K562 (cell line): Measurements from ENCODE around the gene IL21. TPM values are rescaled to one million over a fixed set of nuclear protein-coding genes. Genes with fewer than 3 reads are reported as not detected.

Source experiments
- ATAC-seq: fragments of 200-7000 bp; cut with Tn5 transposase; 3 replicates; pipeline ENCODE4 v1.9.1; 2020; ENCODE audit warnings: moderate library complexity
- BruUV-seq: library from RNA; stranded (reverse); fragments of 400-500 nt; replicated peaks from 2 replicates; lab custom pipeline; 2021; lab: Mats Ljungman, UMichigan
- CTCF ChIA-PET: fragments of 300-600 bp; formaldehyde crosslinking; extraction: SDS; loops from one replicate; lab custom pipeline; 2021; ENCODE audit warnings: low intra/inter-chr PET ratio; lab: Yijun Ruan, JAX
- POLR2A ChIA-PET: fragments of 300-600, 350-650 bp; sonication (Branson Sonifier 250); formaldehyde crosslinking; extraction: SDS; loops from one replicate; lab custom pipeline; 2021; ENCODE audit warnings: antibody characterized with exemption, inconsistent platforms; lab: Yijun Ruan, JAX
- DNase-seq, 4 experiments: peaks; one replicate each; pipeline versions ENCODE4 v3.0.0 to v3.0.0-alpha.2; 2011 to 2018; ENCODE audit warnings: low spot score in 3 of 4, mixed read lengths in 3 of 4; ENCODE audit errors: extremely low read depth in 1 of 4
- FAIRE-seq: peaks from 2 replicates; lab custom pipeline; 2011; peaks lifted over from hg19 to GRCh38; lab: Jason Lieb, UNC
- H2AFZ ChIP-seq: 2 replicates; pipeline ENCODE4 v1.6.0; 2011; ENCODE audit warnings: low read depth, low read length, control low read depth, inconsistent platforms
- H3K27ac ChIP-seq: fragments of 200-600 bp; 3 replicates; pipeline ENCODE4 v1.8.0; 2011; ENCODE audit warnings: low read depth, mild to moderate bottlenecking, control low read depth, inconsistent platforms, low read length, moderate library complexity, mixed read lengths; ENCODE audit errors: extremely low read depth
- H3K27me3 ChIP-seq, 2 experiments: fragments of 300-600 bp in 1 of 2; 2 replicates in 1 of 2; 3 replicates in 1 of 2; pipeline versions ENCODE4 v1.6.0 to v1.8.0; 2011; ENCODE audit warnings: inconsistent platforms in 2 of 2, low read length in 2 of 2, mild to moderate bottlenecking in 1 of 2, mixed read lengths in 1 of 2, moderate library complexity in 1 of 2; ENCODE audit not compliant: control insufficient read depth in 2 of 2, insufficient read depth in 2 of 2
- H3K36me3 ChIP-seq: fragments of 300-600 bp; 3 replicates; pipeline ENCODE4 v1.8.0; 2011; ENCODE audit warnings: mild to moderate bottlenecking, low read length, inconsistent platforms; ENCODE audit not compliant: control insufficient read depth, insufficient read depth
- H3K4me1 ChIP-seq, 2 experiments: fragments of 200-600 bp in 1 of 2; replicated peaks in 1 of 2; 2 replicates in 1 of 2; 3 replicates in 1 of 2; pipeline versions ENCODE4 v1.5.1 to v1.8.0; 2011; ENCODE audit warnings: inconsistent platforms in 2 of 2, low read length in 2 of 2, mild to moderate bottlenecking in 1 of 2, mixed read lengths in 1 of 2, moderate library complexity in 1 of 2; ENCODE audit not compliant: control insufficient read depth in 2 of 2, insufficient read depth in 2 of 2
- H3K4me2 ChIP-seq: 2 replicates; pipeline ENCODE4 v1.6.1; 2011; ENCODE audit warnings: low read length, control low read depth, inconsistent platforms, mixed read lengths; ENCODE audit not compliant: insufficient read depth
- H3K4me3 ChIP-seq: fragments of 200-600 bp; sonication (generic), shearing (Covaris generic); 2 replicates; pipeline ENCODE4 v1.5.1; 2016; ENCODE audit warnings: control low read depth, inconsistent platforms
- H3K79me2 ChIP-seq: fragments of 200-600 bp; 3 replicates; pipeline ENCODE4 v1.8.0; 2011; ENCODE audit warnings: low read length, inconsistent platforms; ENCODE audit not compliant: control insufficient read depth, insufficient read depth
- H3K9ac ChIP-seq, 2 experiments: 2 replicates each; pipeline versions ENCODE4 v1.6.0 to v1.6.1; 2011; ENCODE audit warnings: low read depth in 2 of 2, low read length in 2 of 2, control low read depth in 1 of 2, inconsistent platforms in 1 of 2, mild to moderate bottlenecking in 1 of 2, mixed read lengths in 1 of 2; ENCODE audit not compliant: insufficient read depth in 1 of 2
- H3K9me1 ChIP-seq: one replicate; pipeline ENCODE4 v1.6.0; 2011; ENCODE audit warnings: inconsistent platforms, mild to moderate bottlenecking, low read length, moderate library complexity; ENCODE audit not compliant: control insufficient read depth, insufficient read depth
- H3K9me3 ChIP-seq: replicated peaks from 2 replicates; pipeline ENCODE4 v1.5.1; 2011; ENCODE audit warnings: low read depth, low read length, inconsistent platforms; ENCODE audit not compliant: control insufficient read depth, insufficient read depth
- H4K20me1 ChIP-seq: replicated peaks from 2 replicates; pipeline ENCODE4 v1.6.1; 2011; ENCODE audit warnings: low read length, inconsistent platforms, mixed read lengths; ENCODE audit not compliant: control insufficient read depth, insufficient read depth
- C11orf30 ChIP-seq: fragments of 450-650 bp; IDR thresholded peaks from 2 replicates; pipeline ENCODE4 v1.6.1; 2016; ENCODE audit warnings: low read depth, mild to moderate bottlenecking
- CEBPG ChIP-seq, 3 experiments: fragments of 200-800 bp in 1 of 3; sonication (Bioruptor generic) in 1 of 3; sonication (generic) in 1 of 3; formaldehyde crosslinking in 1 of 3; IDR thresholded peaks in 2 of 3; conservative IDR thresholded peaks in 1 of 3; 2 replicates each; pipeline versions ENCODE4 v1.6.1 to v1.8.0; 2016 to 2022; ENCODE audit warnings: missing compliant biosample characterization in 2 of 3, missing genetic modification characterization in 2 of 3, mild to moderate bottlenecking in 1 of 3, missing genetic modification reagents in 1 of 3
- ELF2 ChIP-seq: fragments of 250-450 bp; sonication (Bioruptor Pico); IDR thresholded peaks from 2 replicates; pipeline ENCODE4 v1.5.0; 2021; ENCODE audit warnings: mild to moderate bottlenecking
- L3MBTL2 ChIP-seq: fragments of 450-650 bp; IDR thresholded peaks from 2 replicates; pipeline ENCODE4 v1.6.1; 2016; ENCODE audit warnings: mild to moderate bottlenecking, moderate library complexity
- MAFG ChIP-seq: fragments of 450-650 bp; conservative IDR thresholded peaks from 2 replicates; pipeline ENCODE4 v1.6.1; 2016; ENCODE audit warnings: missing genetic modification characterization, missing compliant biosample characterization
- NRF1 ChIP-seq, 2 experiments: fragments of 450-650 bp; IDR thresholded peaks in 1 of 2; conservative IDR thresholded peaks in 1 of 2; 2 replicates each; pipeline ENCODE4 v1.6.1; 2014; ENCODE audit warnings: mild to moderate bottlenecking in 2 of 2
- YBX1 ChIP-seq: fragments of 450-650 bp; IDR thresholded peaks from 2 replicates; pipeline ENCODE4 v1.7.1; 2016; ENCODE audit warnings: mild to moderate bottlenecking
- ZNF212 ChIP-seq: fragments of 450-650 bp; formaldehyde crosslinking; IDR thresholded peaks from 2 replicates; pipeline ENCODE4 v1.4.0; 2020; ENCODE audit warnings: mild to moderate bottlenecking
- WGBS: fragments of 100-300 bp; shearing (Covaris generic); methylation state at CpG from one replicate; pipeline ENCODE4 v1.1.6; 2016; ENCODE audit warnings: low coverage, mixed read lengths; ENCODE audit not compliant: insufficient coverage; ENCODE audit errors: missing lambda C conversion rate; 5-methylcytosine and 5-hydroxymethylcytosine counted together
- in situ Hi-C: fragments of 300-500 bp; cut with MboI; formaldehyde crosslinking; loops from 4 replicates; pipeline ENCODE4 v1.15.0; 2018; ENCODE audit warnings: inconsistent platforms, mixed read lengths
- intact Hi-C: fragments of 100-400 bp; cut with micrococcal nuclease; formaldehyde crosslinking; loops from 2 replicates; pipeline ENCODE4 v1.14.2; 2022
- polyA plus RNA-seq, 8 experiments: library from polyadenylated mRNA; depleted of rRNA in 4 of 8; stranded (reverse) in 5 of 8; unstranded in 3 of 8; fragments of >200 nt; fragmentation: Nextera tagmentation in 2 of 8; fragmentation: Illumina TruSeq in 1 of 8; extraction: Ambion mirVana in 2 of 8; extraction: Trizol in 1 of 8; gene quantifications; 2 replicates each; pipeline versions ENCODE4 v1.2.1 to v1.2.3, GENCODE V29; 2011 to 2014; ENCODE audit warnings: inconsistent platforms in 1 of 8, missing spikeins in 1 of 8
- total RNA-seq, 7 experiments: library from RNA; depleted of rRNA in 6 of 7; stranded (reverse); fragments of >200 nt in 6 of 7; fragmentation: Illumina TruSeq in 2 of 7; extraction: Trizol in 2 of 7; gene quantifications; 2 replicates each; pipeline versions ENCODE4 v1.2.1 to v1.2.3, GENCODE V29; 2011 to 2021; ENCODE audit warnings: low replicate concordance in 1 of 7

The IL21 gene
- total and polyA plus RNA-seq, 9 of the 15 experiments (the other 6 are each of a cell fraction or from before 2014, with no cell fraction given) = not detected

DNA sequence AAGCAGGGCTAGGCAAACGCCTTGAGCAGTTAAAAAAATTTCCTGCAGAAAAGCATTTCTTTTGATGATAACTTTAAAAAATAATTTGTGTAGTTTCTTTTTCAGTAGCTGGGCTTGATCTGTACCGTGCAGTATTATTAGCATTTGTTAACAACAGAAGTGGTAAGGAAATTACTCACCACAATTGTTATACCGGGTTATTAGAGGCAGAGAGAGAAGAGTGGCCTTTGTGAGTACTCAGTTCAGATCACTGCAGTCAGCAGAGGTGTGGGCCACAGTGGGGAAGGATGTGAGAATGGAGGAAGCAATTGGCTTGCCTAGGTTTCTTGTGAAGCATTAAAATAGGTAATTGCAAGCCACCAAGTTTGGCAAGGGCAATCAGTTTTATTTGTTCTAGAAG is 14.3 kb upstream of the IL21 start:
- H3K9ac ChIP-seq = no peak overlapping the region
- BruUV-seq = no TSS peak
- intact Hi-C loops (no loop called here), in situ Hi-C loops (no loop called here)
- H3K36me3 ChIP-seq = no peaks in the 10 kb centered on the region
- no peak overlapping the region for H3K4me3 ChIP-seq
- no peak overlapping the region for H3K4me2 ChIP-seq
- H4K20me1 ChIP-seq = no peaks in the 10 kb centered on the region
- ATAC-seq (no peak), FAIRE-seq (no peak), DNase-seq (no peak)
- peak overlapping the region; percentile 2; the same call in 1 of the 2 replicates for H2AFZ ChIP-seq
- no peaks in the 10 kb centered on the region for H3K9me3 ChIP-seq
- no peak for TF ChIP-seq NRF1 (conservative IDR thresholded peaks at IDR 0.05 in 1 of 2, IDR thresholded peaks at IDR 0.05 in 1 of 2)
- no peak for TF ChIP-seq ELF2 (CRISPR knock-in tag)
- TF ChIP-seq ZNF212 (CRISPR knock-in tag) = no peak
- no peaks in the 10 kb centered on the region; a peak in 1 of 5 replicates for H3K4me1 ChIP-seq
- H3K79me2 ChIP-seq = no peaks in the 10 kb centered on the region
- WGBS = 3% methylated on average over 3 of the region's 3 CpGs
- POLR2A ChIA-PET = no interaction called here
- H3K27ac ChIP-seq = no peak overlapping the region
- H3K9me1 ChIP-seq = no peaks in the 10 kb centered on the region
- no peaks in the 10 kb centered on the region; a peak in 1 of 5 replicates for H3K27me3 ChIP-seq
- CTCF ChIA-PET = no interaction called here

GRCh38 chr4:122633211-122633610 is 12.3 kb upstream of the IL21 start:
- Histone ChIP-seq H3K4me2 (no peak overlapping the region), H3K9ac (no peak overlapping the region), H2AFZ (no peak overlapping the region), H3K36me3 (no peaks in the 10 kb centered on the region), H4K20me1 (no peaks in the 10 kb centered on the region), H3K27ac (no peak overlapping the region), H3K4me3 (no peak overlapping the region), H3K4me1 (no peaks in the 10 kb centered on the region; a peak in 1 of 5 replicates), H3K27me3 (no peaks in the 10 kb centered on the region; a peak in 1 of 5 replicates), H3K9me1 (no peaks in the 10 kb centered on the region), H3K79me2 (no peaks in the 10 kb centered on the region), H3K9me3 (no peaks in the 10 kb centered on the region)
- FAIRE-seq = peak; percentile 75
- POLR2A ChIA-PET = no interaction called here
- CTCF ChIA-PET = no interaction called here
- ATAC-seq = no peak
- no TSS peak for BruUV-seq
- WGBS = 12% methylated on average over 2 of the region's 2 CpGs
- intact Hi-C loops (no loop called here), in situ Hi-C loops (no loop called here)
- no peak for DNase-seq
- TF ChIP-seq L3MBTL2 (peak; percentile 77), C11orf30 (peak; percentile 60), CEBPG (CRISPR knock-in tag; IDR thresholded peaks at IDR 0.05) (no peak), CEBPG (tag; conservative IDR thresholded peaks at IDR 0.05 in 1 of 2, IDR thresholded peaks at IDR 0.05 in 1 of 2) (peak in 1 of 2 experiments; percentile 48; a peak in 2 of 4 replicates), MAFG (tag) (0 out of 2 replicates have a peak, but pooled peaks have one; percentile 32), YBX1 (no peak)
